AG09319 (cell line): ENCODE results near the gene FARS2.

ENCODE experiments used
- DNase-seq: peaks from one replicate; pipeline ENCODE4 v3.0.0-alpha.2; 2010; ENCODE audit warnings: low read depth; ENCODE audit errors: extremely low read depth
- CTCF ChIP-seq: IDR thresholded peaks from 2 replicates; pipeline ENCODE4 v1.5.1; 2011; ENCODE audit warnings: low read depth, mild to moderate bottlenecking, inconsistent platforms, low read length, moderate library complexity

FARS2 gene

DNA sequence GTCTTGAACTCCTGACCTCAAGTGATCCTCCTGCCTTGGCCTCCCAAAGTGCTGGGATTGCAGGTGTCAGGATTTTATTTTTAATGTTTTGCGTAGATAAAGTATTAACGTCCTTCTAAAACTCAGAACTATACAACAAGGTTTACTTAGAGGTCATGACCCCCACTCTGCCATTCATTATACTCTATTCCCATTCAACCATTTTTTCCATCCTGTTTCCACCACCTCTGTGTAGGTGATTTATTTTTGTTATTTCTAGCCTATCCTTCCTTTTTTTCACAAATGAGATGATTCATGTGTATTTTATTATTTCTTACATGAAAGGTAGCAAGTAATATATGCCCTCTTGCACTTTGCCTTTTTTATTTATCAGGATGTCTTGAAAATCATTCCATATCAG lies 138.1 kb downstream of the FARS2 start:
- DNase-seq, result no peak
- TF ChIP-seq CTCF, result no peak

DNA sequence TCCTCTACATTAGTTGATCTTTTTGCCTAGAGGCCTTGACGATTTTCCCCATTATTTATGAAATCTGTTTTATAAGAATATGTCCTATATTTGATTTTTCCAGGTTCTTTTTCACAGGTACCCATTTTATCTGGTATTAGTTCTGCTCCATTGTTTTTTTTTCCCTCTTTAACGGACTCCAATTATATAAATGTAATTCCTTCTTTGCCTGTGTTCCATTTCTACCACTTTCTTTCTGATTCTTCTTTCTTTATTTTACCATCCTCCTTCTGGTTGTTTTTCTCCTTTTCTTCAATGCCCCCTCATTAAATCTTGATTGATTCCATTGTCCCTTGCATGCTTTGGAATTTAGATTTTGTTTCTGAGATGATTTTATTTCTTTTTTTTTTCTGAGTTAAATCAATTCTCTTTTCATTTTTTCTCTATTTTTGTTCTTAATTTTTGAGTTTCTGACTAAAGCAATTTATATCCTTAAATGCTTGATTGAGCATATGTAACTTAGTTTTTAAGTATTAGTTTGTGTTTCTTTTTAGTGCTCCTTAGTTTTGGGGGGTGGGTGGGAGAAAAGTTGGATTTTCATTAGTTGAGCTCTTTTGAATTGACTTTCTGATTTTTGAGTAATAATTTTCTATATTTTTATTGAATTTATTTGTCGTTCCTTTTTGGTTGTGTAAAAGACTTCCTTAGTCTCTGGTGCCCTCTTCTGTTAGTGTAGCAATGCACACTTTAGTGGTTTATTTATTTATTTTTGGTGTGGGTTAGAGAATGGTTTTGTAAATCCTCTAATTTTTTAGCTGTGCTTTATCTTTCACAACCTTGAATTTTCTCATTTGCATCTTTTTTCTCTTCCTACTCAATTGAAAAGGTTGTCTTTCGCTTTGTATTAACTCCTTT lies 140.8 kb downstream of the FARS2 start:
- peak; percentile 30 for TF ChIP-seq CTCF
- no peak for DNase-seq

GRCh38 chr6:5403076-5403475 lies 141.8 kb downstream of the FARS2 start:
- no peak for TF ChIP-seq CTCF
- DNase-seq, result no peak

GRCh38 chr6:5403609-5404008 lies 142.3 kb downstream of the FARS2 start:
- TF ChIP-seq CTCF, result no peak
- DNase-seq, result no peak

GRCh38 chr6:5405976-5406375 lies 144.7 kb downstream of the FARS2 start:
- no peak for TF ChIP-seq CTCF

DNA sequence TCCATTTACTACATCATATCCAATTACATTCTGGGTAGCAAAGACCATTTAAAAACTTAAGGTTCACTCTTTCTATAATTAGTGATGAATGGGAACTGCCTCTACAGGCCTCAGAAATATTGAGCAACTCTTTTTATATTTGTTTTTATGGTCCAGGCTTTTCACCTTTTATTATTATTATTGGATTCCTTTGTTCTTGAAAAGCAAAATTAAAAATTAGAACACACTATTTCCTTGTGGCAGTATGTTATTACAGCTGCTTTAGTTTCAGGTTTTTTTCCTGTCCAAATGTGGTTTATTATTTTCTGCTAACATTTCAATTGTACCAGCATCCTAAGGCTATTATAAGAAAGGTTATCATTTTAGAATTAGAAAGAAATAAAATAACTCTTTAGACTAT lies 150.1 kb downstream of the FARS2 start:
- no peak for TF ChIP-seq CTCF
- DNase-seq, result no peak

More at GRCh38 chr6:5405976-5406375, 144.7 kb downstream of the FARS2 start:
- DNase-seq, result no peak

- no peak for TF ChIP-seq CTCF
- DNase-seq, result no peak
These were observed 150.7 kb downstream of the FARS2 start for GRCh38 chr6:5412017-5412416.
